Astrocyte of the spinal cord (primary cell): ENCODE results near the gene REXO2.

Experiments
- DNase-seq: peaks from one replicate; pipeline ENCODE4 v3.0.0; 2011; ENCODE audit warnings: low read depth, low spot score
- H3K4me3 ChIP-seq: 2 replicates; pipeline ENCODE4 v1.5.1; 2011; ENCODE audit warnings: low read depth, mild to moderate bottlenecking, low read length, moderate library complexity
- in situ Hi-C: cut with HindIII; loops from 2 replicates; pipeline ENCODE4 v1.10.0; 2017; ENCODE audit warnings: low sequenced_read_pairs
- TF ChIP-seq, protein P1 (sequence below): IDR thresholded peaks from 2 replicates; pipeline ENCODE4 v1.5.1; 2012; ENCODE audit warnings: low read depth, mild to moderate bottlenecking, low read length, inconsistent platforms

Gene REXO2

DNA sequence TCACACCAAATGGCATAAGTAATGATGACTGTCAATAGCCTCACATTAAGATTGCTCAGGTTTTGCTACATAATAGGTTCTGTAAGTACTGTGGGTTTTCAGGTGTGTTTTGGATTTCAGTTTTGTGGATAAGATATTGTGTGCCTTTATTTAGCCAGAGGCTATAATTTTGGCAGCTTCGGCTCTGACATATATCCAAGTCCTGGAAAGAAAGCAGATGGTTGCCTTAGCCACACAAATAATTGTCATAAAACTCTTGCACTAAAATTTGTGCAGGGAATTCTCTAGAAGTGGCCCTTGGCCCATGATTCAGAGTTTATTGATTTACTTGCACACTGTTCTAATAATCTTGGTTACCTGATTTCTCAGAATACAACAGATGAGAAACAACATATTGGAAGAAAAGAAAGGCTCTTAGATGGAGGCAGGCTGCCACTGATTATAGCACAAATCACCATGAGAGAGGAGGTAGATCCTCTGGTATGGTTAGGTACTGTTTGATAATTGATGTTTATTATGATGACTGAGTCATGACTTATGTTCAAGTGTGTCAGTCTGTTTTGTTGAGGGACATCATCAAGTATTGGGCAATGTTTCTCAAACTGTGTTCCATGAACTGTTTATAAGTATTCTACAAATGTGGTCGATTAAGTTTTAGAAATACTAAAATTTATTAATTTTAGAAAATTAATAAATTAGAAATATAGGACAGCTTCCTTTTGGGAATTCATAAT, 9.6 kb downstream of the REXO2 start:
- no peak overlapping the region for H3K4me3 ChIP-seq
- TF ChIP-seq, protein P1, sequence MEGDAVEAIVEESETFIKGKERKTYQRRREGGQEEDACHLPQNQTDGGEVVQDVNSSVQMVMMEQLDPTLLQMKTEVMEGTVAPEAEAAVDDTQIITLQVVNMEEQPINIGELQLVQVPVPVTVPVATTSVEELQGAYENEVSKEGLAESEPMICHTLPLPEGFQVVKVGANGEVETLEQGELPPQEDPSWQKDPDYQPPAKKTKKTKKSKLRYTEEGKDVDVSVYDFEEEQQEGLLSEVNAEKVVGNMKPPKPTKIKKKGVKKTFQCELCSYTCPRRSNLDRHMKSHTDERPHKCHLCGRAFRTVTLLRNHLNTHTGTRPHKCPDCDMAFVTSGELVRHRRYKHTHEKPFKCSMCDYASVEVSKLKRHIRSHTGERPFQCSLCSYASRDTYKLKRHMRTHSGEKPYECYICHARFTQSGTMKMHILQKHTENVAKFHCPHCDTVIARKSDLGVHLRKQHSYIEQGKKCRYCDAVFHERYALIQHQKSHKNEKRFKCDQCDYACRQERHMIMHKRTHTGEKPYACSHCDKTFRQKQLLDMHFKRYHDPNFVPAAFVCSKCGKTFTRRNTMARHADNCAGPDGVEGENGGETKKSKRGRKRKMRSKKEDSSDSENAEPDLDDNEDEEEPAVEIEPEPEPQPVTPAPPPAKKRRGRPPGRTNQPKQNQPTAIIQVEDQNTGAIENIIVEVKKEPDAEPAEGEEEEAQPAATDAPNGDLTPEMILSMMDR, result no peak
- DNase-seq, result no peak
- in situ Hi-C loops, result no loop called here

DNA sequence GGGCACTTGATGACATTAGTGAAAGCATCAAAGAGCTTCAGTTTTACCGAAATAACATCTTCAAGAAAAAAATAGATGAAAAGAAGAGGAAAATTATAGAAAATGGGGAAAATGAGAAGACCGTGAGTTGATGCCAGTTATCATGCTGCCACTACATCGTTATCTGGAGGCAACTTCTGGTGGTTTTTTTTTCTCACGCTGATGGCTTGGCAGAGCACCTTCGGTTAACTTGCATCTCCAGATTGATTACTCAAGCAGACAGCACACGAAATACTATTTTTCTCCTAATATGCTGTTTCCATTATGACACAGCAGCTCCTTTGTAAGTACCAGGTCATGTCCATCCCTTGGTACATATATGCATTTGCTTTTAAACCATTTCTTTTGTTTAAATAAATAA, 10.6 kb downstream of the REXO2 start:
- TF ChIP-seq, protein P1, result no peak
- no peak for DNase-seq
- in situ Hi-C loops, result no loop called here
- H3K4me3 ChIP-seq, result no peak overlapping the region

GRCh38 chr11:114452399-114452798, 13.1 kb downstream of the REXO2 start:
- in situ Hi-C loops, result no loop called here
- TF ChIP-seq, protein P1, result no peak
- no peak overlapping the region for H3K4me3 ChIP-seq
- DNase-seq, result no peak

GRCh38 chr11:114463999-114464398, 24.7 kb downstream of the REXO2 start:
- TF ChIP-seq, protein P1, result no peak
- no peak for DNase-seq
- in situ Hi-C loops, result no loop called here
- no peak overlapping the region for H3K4me3 ChIP-seq

DNA sequence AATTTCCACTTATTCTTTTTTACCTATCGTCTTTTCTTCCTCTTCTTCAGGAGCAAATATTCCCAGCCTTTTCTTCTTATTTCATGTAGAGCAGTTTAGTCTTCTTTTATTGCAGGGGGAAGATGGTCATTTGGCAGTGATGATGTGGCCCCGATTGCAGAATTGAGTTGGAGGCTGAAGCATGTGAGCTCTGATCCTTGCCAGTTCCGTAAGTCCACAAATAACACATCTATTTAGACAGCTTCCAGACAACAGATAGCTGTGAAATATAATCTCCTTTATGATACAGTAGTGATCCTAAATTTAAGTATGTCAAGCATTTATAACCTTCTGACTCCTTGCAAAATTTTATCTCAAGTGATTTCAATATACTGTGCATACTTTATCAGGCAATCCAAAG, 27.5 kb downstream of the REXO2 start:
- TF ChIP-seq, protein P1, result no peak
- no peak overlapping the region for H3K4me3 ChIP-seq
- no peak for DNase-seq
- in situ Hi-C loops, result no loop called here

DNA sequence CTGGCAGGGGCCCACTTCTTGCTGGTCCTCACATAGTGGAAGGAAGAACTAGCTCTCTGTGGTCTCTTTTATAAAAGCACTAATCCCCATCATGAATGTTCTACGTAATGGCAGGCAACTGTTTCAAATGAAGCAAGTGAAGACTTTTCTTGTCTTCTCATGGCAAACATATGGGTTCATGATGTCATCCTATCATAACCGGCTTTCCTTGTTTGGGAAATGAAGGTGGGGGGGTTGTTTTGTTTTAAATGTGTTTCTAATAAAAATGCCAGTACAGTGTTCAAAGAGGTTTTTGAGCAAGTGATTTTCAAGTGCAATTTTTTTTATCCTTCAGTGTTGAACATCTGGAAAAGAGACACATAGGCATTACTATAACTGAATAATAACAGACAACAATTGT, 33.4 kb downstream of the REXO2 start:
- in situ Hi-C loops, result no loop called here
- TF ChIP-seq, protein P1, result no peak
- no peak overlapping the region for H3K4me3 ChIP-seq
- no peak for DNase-seq

DNA sequence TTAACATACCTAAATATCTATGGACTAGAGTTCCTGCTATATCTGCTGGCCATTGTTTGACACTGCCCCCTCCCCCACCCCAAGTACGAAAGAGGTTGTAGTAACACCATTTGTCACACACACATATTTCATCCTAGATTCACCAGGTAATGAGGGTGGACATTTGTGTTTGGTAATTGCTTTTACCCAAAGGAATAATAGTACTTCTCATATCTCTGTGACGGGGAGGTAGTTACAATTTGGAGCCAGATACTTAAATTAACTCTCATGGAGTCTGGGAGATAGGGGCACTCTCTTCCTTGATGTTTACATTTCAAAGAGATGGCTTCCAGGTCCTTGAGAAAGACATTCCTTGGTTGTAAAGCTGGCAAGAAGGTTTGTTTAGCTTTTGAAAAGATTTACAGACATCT, 38.7 kb downstream of the REXO2 start:
- H3K4me3 ChIP-seq, result no peak overlapping the region
- in situ Hi-C loops, result no loop called here
- TF ChIP-seq, protein P1, result no peak
- DNase-seq, result no peak
